Esophagus (tissue), 2 donors: ENCODE results near the gene DEPP1. TPM values are rescaled to one million over a fixed set of nuclear protein-coding genes. Genes with fewer than 3 reads are reported as not detected.

Source experiments
- H3K27ac ChIP-seq, 2 donors: one replicate each; pipeline ENCODE4 v1.5.1; 2013; ENCODE audit warnings: low read depth in 2 of 2, mild to moderate bottlenecking in 2 of 2, inconsistent platforms in 1 of 2, low read length in 1 of 2, moderate library complexity in 1 of 2
- H3K27me3 ChIP-seq, 2 donors: one replicate each; pipeline ENCODE4 v1.6.1; 2013; ENCODE audit warnings: low read length in 2 of 2, control low read depth in 1 of 2, mild to moderate bottlenecking in 1 of 2; ENCODE audit not compliant: insufficient read depth in 2 of 2, control insufficient read depth in 1 of 2
- H3K36me3 ChIP-seq, 2 donors: one replicate each; pipeline ENCODE4 v1.6.1; 2013; ENCODE audit warnings: low read length in 1 of 2; ENCODE audit not compliant: control insufficient read depth in 2 of 2, insufficient read depth in 2 of 2
- H3K4me1 ChIP-seq, 2 donors: one replicate each; pipeline ENCODE4 v1.6.1; 2013; ENCODE audit warnings: low read length in 1 of 2; ENCODE audit not compliant: control insufficient read depth in 2 of 2, insufficient read depth in 2 of 2
- H3K4me3 ChIP-seq, 2 donors: one replicate each; pipeline ENCODE4 v1.5.1; 2013; ENCODE audit warnings: low read length in 2 of 2, mild to moderate bottlenecking in 2 of 2, low read depth in 1 of 2, moderate library complexity in 1 of 2
- H3K9me3 ChIP-seq, 2 donors: one replicate each; pipeline ENCODE4 v1.6.1; 2013; ENCODE audit warnings: mild to moderate bottlenecking in 2 of 2, low read depth in 1 of 2, low read length in 1 of 2, moderate library complexity in 1 of 2; ENCODE audit not compliant: control insufficient read depth in 2 of 2, insufficient read depth in 1 of 2
- WGBS, 2 donors: extraction: QIAGEN DNeasy Blood & Tissue Kit; methylation state at CpG; one replicate each; pipeline ENCODE4 v1.1.7; 2013; 5-methylcytosine and 5-hydroxymethylcytosine counted together
- polyA plus RNA-seq, 2 donors: library from polyadenylated mRNA; stranded (reverse); fragments of 200-250 nt; gene quantifications; one replicate each; pipeline ENCODE4 v1.2.3, GENCODE V29; 2013
- donor health status: healthy with polysubstance abuse.
- donor health status: Bipolar disorder and iron deficiency.

DEPP1 gene
- polyA plus RNA-seq, 2 donors, result 7.7 to 29.0 TPM

DNA sequence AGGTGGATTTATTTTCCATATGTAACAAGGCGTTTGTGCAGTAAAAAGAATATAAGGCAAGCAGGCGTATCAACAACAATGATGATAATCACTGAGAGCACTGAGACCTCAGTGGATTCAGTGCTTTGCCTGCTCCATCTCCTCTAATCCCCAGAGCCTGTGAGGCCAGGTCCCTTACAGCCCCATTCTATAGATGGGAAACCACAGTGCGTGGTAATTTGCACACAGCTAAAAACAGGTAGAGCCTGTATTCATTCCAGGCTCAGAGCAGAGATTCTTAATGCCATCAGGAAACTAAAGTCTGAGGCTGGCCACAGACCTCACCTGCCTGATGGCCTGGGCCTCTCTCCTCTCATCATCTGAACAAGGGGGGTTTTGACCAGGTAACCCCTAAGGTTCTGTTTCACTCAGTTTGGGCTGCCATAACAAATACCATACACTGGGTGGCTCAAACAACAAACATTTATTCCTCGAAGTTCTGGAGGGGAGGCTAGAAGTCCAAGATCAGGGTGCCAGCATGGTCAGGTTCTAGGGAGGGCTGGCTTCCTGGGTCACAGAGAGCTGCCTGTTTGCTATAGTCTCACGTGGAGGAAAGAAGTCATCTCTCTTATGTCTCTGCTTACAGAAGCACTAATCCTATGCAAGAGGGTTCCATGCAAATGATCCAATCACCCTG, 29.3 kb downstream of the DEPP1 start:
- no peak overlapping the region for H3K4me3 ChIP-seq
- no peaks in the 10 kb centered on the region for H3K36me3 ChIP-seq
- no peak overlapping the region for H3K27ac ChIP-seq
- H3K9me3 ChIP-seq, result no peaks in the 10 kb centered on the region
- H3K27me3 ChIP-seq, result no peaks in the 10 kb centered on the region
- 77% methylated on average over 5 of the region's 5 CpGs for WGBS, 2 donors
- no peaks in the 10 kb centered on the region for H3K4me1 ChIP-seq

DNA sequence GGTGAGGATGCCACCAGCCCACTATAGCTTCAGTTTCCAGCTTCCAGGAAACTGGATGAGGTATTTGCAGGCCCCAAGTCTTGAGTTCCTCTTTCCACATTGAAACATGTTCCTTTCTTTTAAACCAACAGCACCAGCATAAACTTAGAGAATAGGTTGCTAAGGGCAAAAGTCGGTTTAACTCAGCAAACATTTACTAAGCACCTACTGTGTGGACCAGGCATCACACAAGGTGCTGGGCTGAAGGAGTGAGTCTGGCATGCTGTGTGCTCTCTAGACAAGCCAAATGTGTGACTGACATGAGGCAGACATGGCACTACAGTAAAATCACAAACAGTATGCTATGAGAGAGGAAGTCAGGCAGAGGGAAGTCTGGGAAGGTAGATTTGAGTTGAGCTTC, 30.0 kb downstream of the DEPP1 start:
- Histone ChIP-seq H3K27me3 (no peaks in the 10 kb centered on the region), H3K27ac (no peak overlapping the region), H3K4me1 (no peaks in the 10 kb centered on the region), H3K36me3 (no peaks in the 10 kb centered on the region), H3K4me3 (no peak overlapping the region), H3K9me3 (no peaks in the 10 kb centered on the region)
- WGBS, 2 donors, result 77 to 83% methylated on average over 1 of the region's 1 CpG

DNA sequence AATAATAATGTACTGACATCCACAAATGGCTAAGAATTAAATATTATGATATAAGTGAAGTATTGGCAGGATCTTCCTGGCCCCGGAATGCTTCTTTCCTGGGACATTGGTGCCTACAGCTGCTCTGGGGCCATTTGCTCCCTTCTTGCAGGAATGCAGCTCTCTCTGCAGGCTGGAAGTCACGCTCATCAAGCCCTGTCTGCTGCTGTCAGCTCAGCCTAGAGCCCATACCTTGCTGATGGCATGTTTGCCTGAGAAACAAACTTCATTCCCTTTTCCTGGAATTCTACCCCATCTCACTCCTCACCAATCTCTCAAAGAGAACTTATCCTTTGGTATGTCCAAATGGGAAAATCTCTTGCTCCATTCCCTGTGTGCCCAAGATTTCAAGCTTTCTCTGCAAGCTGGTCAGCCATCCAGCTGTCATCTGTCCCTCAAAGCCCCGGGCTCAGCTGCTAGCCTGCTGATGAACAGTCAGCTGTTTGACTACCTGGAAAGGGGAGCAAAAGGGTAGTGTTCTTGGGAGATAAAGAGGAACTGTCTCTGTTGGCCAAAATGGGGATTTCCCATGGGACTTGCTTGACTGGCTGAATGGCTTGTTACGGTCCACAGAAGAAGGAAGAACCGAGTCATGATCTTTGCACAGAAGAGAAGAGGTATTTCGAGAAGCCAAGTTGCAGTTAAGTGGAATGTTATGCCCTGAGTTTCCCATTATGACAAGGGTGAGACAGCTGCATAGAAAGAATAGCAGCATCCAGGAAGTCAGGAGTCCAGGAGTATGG, 31.0 kb downstream of the DEPP1 start:
- H3K4me1 ChIP-seq, result no peaks in the 10 kb centered on the region
- H3K27me3 ChIP-seq, result no peaks in the 10 kb centered on the region
- no peaks in the 10 kb centered on the region for H3K9me3 ChIP-seq
- WGBS, 2 donors, result 65 to 66% methylated on average over 6 of the region's 6 CpGs
- no peaks in the 10 kb centered on the region for H3K36me3 ChIP-seq
- H3K27ac ChIP-seq, result no peak overlapping the region
- no peak overlapping the region for H3K4me3 ChIP-seq

DNA sequence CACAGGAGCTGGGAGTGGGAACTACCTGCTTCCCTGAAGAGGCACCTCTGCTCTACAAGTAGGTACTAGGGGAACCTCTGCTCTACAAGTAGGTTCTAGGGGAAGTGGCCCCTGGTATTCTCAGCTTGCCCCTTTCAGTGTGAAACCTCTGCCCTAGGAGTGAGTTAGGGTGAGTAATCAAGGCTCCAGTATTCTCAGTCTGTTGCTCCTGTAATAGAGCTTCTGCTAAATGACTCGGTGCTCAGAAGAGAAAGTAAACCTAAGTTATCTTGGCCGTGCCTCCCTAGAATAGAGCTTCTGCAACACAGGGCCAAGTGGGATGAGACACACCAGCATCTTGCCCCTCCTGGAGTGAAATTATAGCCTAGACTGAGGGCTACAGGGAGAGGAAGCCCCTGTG, 32.4 kb downstream of the DEPP1 start:
- H3K27me3 ChIP-seq, result no peaks in the 10 kb centered on the region
- no peak overlapping the region for H3K27ac ChIP-seq
- no peaks in the 10 kb centered on the region for H3K4me1 ChIP-seq
- H3K9me3 ChIP-seq, result no peaks in the 10 kb centered on the region
- no peak overlapping the region for H3K4me3 ChIP-seq
- no peaks in the 10 kb centered on the region for H3K36me3 ChIP-seq
- 57 to 65% methylated on average over 2 of the region's 2 CpGs for WGBS, 2 donors

DNA sequence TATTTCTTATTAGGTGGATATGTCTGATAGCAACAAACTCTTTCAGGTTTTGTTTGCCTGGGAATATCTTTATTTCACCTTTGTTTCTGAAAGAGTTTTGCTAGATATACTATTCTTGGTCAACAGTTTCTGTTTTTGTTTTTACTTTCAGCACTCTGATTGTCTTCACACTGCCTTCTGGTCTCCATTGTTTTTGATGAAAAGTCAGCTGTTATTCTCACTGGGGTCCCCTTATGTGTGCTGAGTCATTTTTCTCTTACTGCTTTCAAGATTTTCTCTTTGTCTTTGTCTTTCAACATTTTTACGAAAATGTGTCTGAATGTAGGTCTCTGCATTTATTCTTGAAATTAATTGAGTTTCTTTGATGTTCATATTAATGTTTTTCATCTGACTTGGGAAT, 34.3 kb downstream of the DEPP1 start:
- peaks cover 0 to 3% of the 10 kb centered on the region in 2 donors for H3K27me3 ChIP-seq
- H3K4me3 ChIP-seq, result no peak overlapping the region
- no peaks in the 10 kb centered on the region for H3K4me1 ChIP-seq
- no peaks in the 10 kb centered on the region for H3K36me3 ChIP-seq
- no peak overlapping the region for H3K27ac ChIP-seq
- no peaks in the 10 kb centered on the region for H3K9me3 ChIP-seq
- 20 to 92% methylated on average over 1 of the region's 1 CpG for WGBS, 2 donors

DNA sequence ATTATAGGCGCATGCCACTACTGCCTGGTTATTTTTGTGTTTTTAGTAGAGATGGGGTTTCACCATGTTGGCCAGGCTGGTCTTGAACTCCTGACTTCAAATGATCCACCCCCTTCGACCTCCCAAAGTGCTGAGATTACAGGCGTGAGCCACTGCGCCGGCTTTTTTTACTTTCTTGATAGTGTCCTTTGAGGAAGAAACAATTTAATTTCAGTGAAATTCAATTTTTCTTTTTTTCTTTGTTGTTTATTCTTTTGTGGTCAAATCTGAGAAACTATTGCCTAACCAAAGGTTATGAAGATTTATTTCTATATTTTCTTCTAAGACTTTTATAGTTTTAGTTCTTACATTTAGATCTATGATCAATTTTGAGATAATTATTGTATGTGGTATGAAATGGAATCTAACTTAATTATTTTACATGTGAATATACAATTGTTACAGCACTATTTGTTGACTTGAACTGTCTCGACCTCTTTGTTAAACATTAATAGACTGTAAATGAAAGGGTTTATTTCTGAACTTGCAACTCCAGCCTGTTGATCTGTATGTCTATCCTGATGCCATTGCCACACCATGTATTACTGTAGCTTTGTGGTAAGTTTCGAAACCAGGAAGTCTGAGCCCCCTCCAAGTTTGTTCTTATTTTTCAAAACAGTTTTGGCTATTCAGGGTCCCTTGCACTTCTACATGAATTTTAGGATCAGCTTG, 38.8 kb downstream of the DEPP1 start:
- Histone ChIP-seq H3K27ac (no peak overlapping the region), H3K27me3 (peaks cover 0 to 3% of the 10 kb centered on the region in 2 donors), H3K4me1 (peaks cover 0 to 4% of the 10 kb centered on the region in 2 donors), H3K36me3 (no peaks in the 10 kb centered on the region), H3K9me3 (no peaks in the 10 kb centered on the region), H3K4me3 (no peak overlapping the region)
- WGBS, 2 donors, result 81 to 88% methylated on average over 7 of the region's 7 CpGs

DNA sequence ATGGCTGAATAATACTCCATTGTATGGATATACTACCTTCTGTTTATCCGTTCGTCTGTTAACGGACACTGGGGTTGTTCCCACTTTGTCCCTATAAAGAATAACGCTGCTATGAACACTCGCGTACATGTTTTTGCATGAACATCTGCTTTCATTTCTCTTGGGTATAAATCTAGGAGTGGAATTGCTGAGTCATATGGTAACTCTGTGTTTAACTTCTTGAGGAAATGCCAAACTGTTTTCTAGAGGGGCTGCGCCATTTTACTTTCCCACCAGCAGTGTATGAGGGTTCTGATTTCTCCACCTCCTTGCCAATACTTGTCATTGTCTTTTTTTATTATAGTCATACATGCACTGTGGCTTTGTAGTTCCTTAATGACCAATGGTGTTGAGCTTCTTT, 39.7 kb downstream of the DEPP1 start:
- peaks cover 0 to 3% of the 10 kb centered on the region in 2 donors for H3K27me3 ChIP-seq
- H3K36me3 ChIP-seq, result no peaks in the 10 kb centered on the region
- 85 to 90% methylated on average over 7 of the region's 7 CpGs for whole genome bisulfite sequencing, 2 donors
- H3K4me1 ChIP-seq, result peaks cover 0 to 4% of the 10 kb centered on the region in 2 donors
- H3K27ac ChIP-seq, result no peak overlapping the region
- H3K4me3 ChIP-seq, result no peak overlapping the region
- no peaks in the 10 kb centered on the region for H3K9me3 ChIP-seq

DNA sequence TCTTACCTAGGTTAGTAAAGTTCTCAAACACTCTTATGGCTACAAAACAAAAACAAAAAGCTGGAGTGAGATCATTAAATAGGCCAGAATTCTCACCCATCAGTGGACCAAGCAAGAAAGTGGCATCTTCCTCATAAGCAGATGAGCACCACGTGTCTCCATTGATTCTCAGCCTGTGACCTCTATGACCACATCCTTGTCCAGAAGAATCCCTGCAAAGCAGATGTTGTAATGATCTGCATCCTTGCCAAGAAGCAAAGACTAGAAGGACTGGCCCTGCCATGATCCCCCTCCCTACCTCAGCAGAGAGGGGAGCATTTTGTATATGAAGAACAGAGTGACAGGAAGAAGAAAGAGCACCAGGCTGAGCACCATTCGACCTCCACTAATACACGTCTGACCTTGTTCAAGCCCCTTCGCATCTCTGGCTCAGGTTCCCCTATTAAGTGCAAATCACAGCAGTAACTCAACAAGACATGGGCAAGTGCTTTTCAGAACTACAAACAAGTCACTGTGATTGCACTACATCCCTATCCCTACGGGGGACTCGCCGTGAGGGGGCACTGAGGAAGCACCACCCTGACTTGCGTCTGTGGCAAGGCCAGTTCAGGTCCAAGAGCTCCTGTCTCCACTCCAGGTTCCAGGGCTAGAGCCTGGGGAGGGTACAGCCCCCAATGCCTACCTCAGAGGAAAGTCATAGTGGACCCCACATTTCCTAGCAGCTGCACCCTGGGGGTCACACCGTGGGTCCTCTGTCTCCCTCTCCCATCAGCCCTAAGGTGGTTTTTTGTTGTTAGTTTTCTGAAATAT, 41.2 kb downstream of the DEPP1 start:
- H3K36me3 ChIP-seq, result no peaks in the 10 kb centered on the region
- 85 to 89% methylated on average over 9 of the region's 9 CpGs for WGBS, 2 donors
- H3K27ac ChIP-seq, result no peak overlapping the region
- no peak overlapping the region for H3K4me3 ChIP-seq
- no peaks in the 10 kb centered on the region for H3K9me3 ChIP-seq
- H3K4me1 ChIP-seq, result peaks cover 0 to 4% of the 10 kb centered on the region in 2 donors
- H3K27me3 ChIP-seq, result peaks cover 0 to 3% of the 10 kb centered on the region in 2 donors

DNA sequence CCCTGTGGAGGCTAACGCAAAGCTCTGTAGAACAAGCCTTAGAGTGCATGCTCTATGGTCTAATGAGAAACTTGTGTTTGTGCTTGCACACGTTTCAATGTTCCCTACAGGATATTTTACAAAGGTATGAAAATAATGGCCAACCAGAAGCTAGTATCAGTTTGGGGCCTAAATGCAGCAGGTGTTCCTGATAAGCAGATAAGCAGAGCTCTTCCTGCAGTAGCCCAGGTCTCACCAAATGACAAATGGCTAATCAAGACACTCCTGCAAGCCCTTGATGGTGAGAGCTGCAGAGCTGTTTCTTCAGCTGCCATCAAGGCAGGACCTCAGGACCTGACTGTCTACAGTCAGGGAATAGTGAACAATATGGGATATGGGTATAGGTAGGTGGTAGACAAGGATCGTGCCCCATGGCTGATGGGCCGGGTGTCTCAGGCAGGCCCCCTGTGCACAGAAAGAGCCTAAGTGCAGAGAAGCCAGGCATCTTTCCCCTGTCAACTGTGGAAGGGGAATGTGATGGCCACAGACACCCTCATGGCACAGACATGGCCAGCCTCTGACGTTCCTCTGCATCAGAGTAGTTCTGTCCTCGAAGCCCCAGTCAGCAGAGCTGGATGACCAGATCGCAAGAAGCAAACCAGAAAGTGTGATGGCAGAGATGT, 42.2 kb downstream of the DEPP1 start:
- Histone ChIP-seq H3K36me3 (no peaks in the 10 kb centered on the region), H3K27ac (no peak overlapping the region)

More for the DNA sequence above, 42.2 kb downstream of the DEPP1 start:
- H3K27me3 ChIP-seq, result peaks cover 0 to 3% of the 10 kb centered on the region in 2 donors
- WGBS, 2 donors, result 84 to 89% methylated on average over 7 of the region's 7 CpGs
- no peak overlapping the region for H3K4me3 ChIP-seq
- peaks cover 0 to 4% of the 10 kb centered on the region in 2 donors for H3K4me1 ChIP-seq
- H3K9me3 ChIP-seq, result no peaks in the 10 kb centered on the region
